H1 (cell line): ENCODE data around the gene NR2F1-AS1. TPM values are rescaled to one million over a fixed set of nuclear protein-coding genes. Genes with fewer than 3 reads are reported as not detected.

Experiments
- CTCF ChIA-PET: fragments of 300-600 bp; sonication (Branson Sonifier 250); formaldehyde crosslinking; loops from one replicate; lab custom pipeline; 2021; ENCODE audit not compliant: partially characterized antibody; lab: Charles Lee
- POLR2A ChIA-PET: fragments of 300-600 bp; sonication (Branson Sonifier 250); formaldehyde crosslinking; loops from one replicate; lab custom pipeline; 2021; ENCODE audit warnings: inconsistent platforms; ENCODE audit not compliant: partially characterized antibody; lab: Charles Lee
- DNase-seq, 2 experiments: peaks; one replicate each; pipeline versions ENCODE4 v3.0.0 to v3.0.0-alpha.2; 2010 to 2022; ENCODE audit warnings: low spot score in 2 of 2, low read depth in 1 of 2, mixed read lengths in 1 of 2
- FAIRE-seq: peaks from 2 replicates; lab custom pipeline; 2011; peaks lifted over from hg19 to GRCh38; lab: Jason Lieb, UNC
- H2AFZ ChIP-seq: 2 replicates; pipeline ENCODE4 v1.8.1; 2012; ENCODE audit warnings: low read length, inconsistent platforms
- H2AK5ac ChIP-seq: 2 replicates; pipeline ENCODE4 v1.6.1; 2013; ENCODE audit warnings: low read depth, low read length
- H2BK120ac ChIP-seq: replicated peaks from 2 replicates; pipeline ENCODE3; 2013; ENCODE audit warnings: low read depth, low read length, inconsistent platforms
- H2BK12ac ChIP-seq: 2 replicates; pipeline ENCODE4 v1.6.1; 2013; ENCODE audit warnings: low read depth, low read length
- H2BK15ac ChIP-seq: 2 replicates; pipeline ENCODE4 v1.6.1; 2013; ENCODE audit warnings: low read length
- H2BK20ac ChIP-seq: 2 replicates; pipeline ENCODE4 v1.6.1; 2013; ENCODE audit warnings: low read length
- H2BK5ac ChIP-seq: 2 replicates; pipeline ENCODE4 v1.6.1; 2013; ENCODE audit warnings: low read depth, low read length
- H3K14ac ChIP-seq: 2 replicates; pipeline ENCODE4 v1.6.1; 2013; ENCODE audit warnings: inconsistent platforms; ENCODE audit not compliant: insufficient read length
- H3K18ac ChIP-seq: 2 replicates; pipeline ENCODE4 v1.6.1; 2013; ENCODE audit warnings: low read length; ENCODE audit errors: extremely low read depth
- H3K23ac ChIP-seq: 2 replicates; pipeline ENCODE4 v1.6.1; 2013; ENCODE audit warnings: inconsistent platforms; ENCODE audit not compliant: insufficient read length
- H3K23me2 ChIP-seq: 2 replicates; pipeline ENCODE4 v1.6.1; 2013; ENCODE audit warnings: low read depth, low read length
- H3K27ac ChIP-seq: 2 replicates; pipeline ENCODE4 v1.6.1; 2011; ENCODE audit warnings: low read depth, low read length, inconsistent platforms
- H3K27me3 ChIP-seq, 4 experiments: replicated peaks in 1 of 4; 1 replicate in 1 of 4; 2 replicates in 3 of 4; pipeline versions ENCODE4 v1.6.1 to v1.8.1; 2011 to 2013; ENCODE audit warnings: low read length in 3 of 4, mild to moderate bottlenecking in 3 of 4, inconsistent platforms in 2 of 4, mixed read lengths in 2 of 4, moderate library complexity in 1 of 4; ENCODE audit not compliant: control insufficient read depth in 3 of 4, insufficient read depth in 3 of 4; ENCODE audit errors: extremely low read depth in 1 of 4
- H3K36me3 ChIP-seq, 4 experiments: 2 replicates each; pipeline versions ENCODE4 v1.6.1 to v1.8.1; 2011 to 2013; ENCODE audit warnings: mild to moderate bottlenecking in 4 of 4, low read length in 3 of 4, moderate library complexity in 2 of 4, control low read depth in 1 of 4, inconsistent platforms in 1 of 4; ENCODE audit not compliant: insufficient read depth in 4 of 4, control insufficient read depth in 2 of 4
- H3K4ac ChIP-seq: replicated peaks from 2 replicates; pipeline ENCODE3; 2013; ENCODE audit warnings: low read length, low read depth, mixed read lengths, inconsistent platforms; ENCODE audit not compliant: insufficient read length
- H3K4me1 ChIP-seq, 4 experiments: replicated peaks in 1 of 4; 1 replicate in 1 of 4; 2 replicates in 3 of 4; pipeline versions ENCODE4 v1.6.1 to v1.8.1; 2011 to 2013; ENCODE audit warnings: low read length in 3 of 4, inconsistent platforms in 2 of 4, mixed read lengths in 1 of 4; ENCODE audit not compliant: insufficient read depth in 4 of 4, control insufficient read depth in 3 of 4
- H3K4me2 ChIP-seq, 2 experiments: 2 replicates each; pipeline versions ENCODE4 v1.6.1 to v1.8.1; 2011 to 2013; ENCODE audit warnings: low read depth in 2 of 2, low read length in 2 of 2, control low read depth in 1 of 2, inconsistent platforms in 1 of 2, mild to moderate bottlenecking in 1 of 2; ENCODE audit not compliant: insufficient read depth in 1 of 2
- H3K4me3 ChIP-seq, 4 experiments: fragments of 200-600, 300-600 bp in 1 of 4; sonication (generic), shearing (Covaris generic), sonication (Bioruptor Twin) in 1 of 4; 2 replicates each; pipeline versions ENCODE4 v1.5.1 to v1.8.1; 2011 to 2016; ENCODE audit warnings: low read length in 4 of 4, low read depth in 3 of 4, control low read depth in 2 of 4, inconsistent platforms in 2 of 4, mild to moderate bottlenecking in 2 of 4, mixed read lengths in 1 of 4, moderate library complexity in 1 of 4; ENCODE audit not compliant: insufficient read depth in 2 of 4; ENCODE audit errors: extremely low read depth in 1 of 4
- H3K56ac ChIP-seq: replicated peaks from 2 replicates; pipeline ENCODE3; 2013; ENCODE audit warnings: low read depth, mild to moderate bottlenecking, mixed read lengths, low read length, inconsistent platforms; ENCODE audit not compliant: insufficient read length
- H3K79me1 ChIP-seq: 2 replicates; pipeline ENCODE4 v1.6.1; 2013; ENCODE audit warnings: low read depth, low read length, control low read depth
- H3K79me2 ChIP-seq, 2 experiments: 2 replicates each; pipeline versions ENCODE4 v1.6.1 to v1.8.1; 2012 to 2013; ENCODE audit warnings: low read length in 2 of 2, mild to moderate bottlenecking in 2 of 2, inconsistent platforms in 1 of 2; ENCODE audit not compliant: insufficient read depth in 2 of 2, control insufficient read depth in 1 of 2
- H3K9ac ChIP-seq, 4 experiments: replicated peaks in 1 of 4; 1 replicate in 1 of 4; 2 replicates in 3 of 4; pipeline versions ENCODE4 v1.6.1 to v1.8.1; 2011 to 2013; ENCODE audit warnings: low read depth in 3 of 4, low read length in 3 of 4, control low read depth in 2 of 4, mild to moderate bottlenecking in 2 of 4, moderate library complexity in 2 of 4, inconsistent platforms in 1 of 4; ENCODE audit errors: extremely low read depth in 1 of 4
- H3K9me3 ChIP-seq, 2 experiments: 2 replicates each; pipeline versions ENCODE4 v1.6.1 to v1.8.1; 2012 to 2013; ENCODE audit warnings: mild to moderate bottlenecking in 2 of 2, moderate library complexity in 2 of 2, control low read depth in 1 of 2, inconsistent platforms in 1 of 2, low read depth in 1 of 2, low read length in 1 of 2, mixed read lengths in 1 of 2; ENCODE audit not compliant: insufficient read depth in 2 of 2
- H4K20me1 ChIP-seq, 2 experiments: replicated peaks in 1 of 2; 2 replicates each; pipeline versions ENCODE3 to v1.8.1; 2011 to 2013; ENCODE audit warnings: inconsistent platforms in 2 of 2, low read length in 2 of 2, mild to moderate bottlenecking in 1 of 2; ENCODE audit not compliant: insufficient read depth in 2 of 2, control insufficient read depth in 1 of 2
- H4K5ac ChIP-seq: 2 replicates; pipeline ENCODE4 v1.6.1; 2013; ENCODE audit warnings: low read length, low read depth, mixed read lengths, inconsistent platforms; ENCODE audit not compliant: insufficient read length
- H4K8ac ChIP-seq: 2 replicates; pipeline ENCODE4 v1.8.0; 2013; ENCODE audit warnings: mild to moderate bottlenecking, moderate library complexity, low read length, inconsistent platforms; ENCODE audit not compliant: insufficient read depth; ENCODE audit errors: extremely low read depth
- H4K91ac ChIP-seq: replicated peaks from 2 replicates; pipeline ENCODE3; 2013; ENCODE audit warnings: low read length, mixed read lengths, inconsistent platforms; ENCODE audit not compliant: insufficient read length
- HDAC2 ChIP-seq, 2 experiments: fragments of 300-600 bp in 1 of 2; sonication (generic) in 1 of 2; IDR thresholded peaks; 2 replicates each; pipeline ENCODE4 v1.6.1; 2011 to 2012; ENCODE audit warnings: low read depth in 2 of 2, low read length in 2 of 2, mild to moderate bottlenecking in 2 of 2, moderate library complexity in 2 of 2, borderline replicate concordance in 1 of 2, inconsistent platforms in 1 of 2
- TEAD4 ChIP-seq: IDR thresholded peaks from 2 replicates; pipeline ENCODE4 v1.6.1; 2012; ENCODE audit warnings: low read depth, low read length, inconsistent platforms, mixed read lengths
- WGBS, 2 experiments: shearing (Covaris generic) in 1 of 2; methylation state at CpG; one replicate each; pipeline versions ENCODE4 v1.1.6 to v1.1.7; 2013 to 2015; ENCODE audit warnings: low lambda C conversion rate in 2 of 2, mixed read lengths in 2 of 2, inconsistent platforms in 1 of 2, low coverage in 1 of 2, missing lambda C conversion rate in 1 of 2; ENCODE audit not compliant: insufficient replicate concordance in 2 of 2, insufficient coverage in 1 of 2, insufficient read length in 1 of 2; ENCODE audit errors: extremely low coverage in 1 of 2, missing lambda C conversion rate in 1 of 2; 5-methylcytosine and 5-hydroxymethylcytosine counted together
- polyA plus RNA-seq, 7 experiments: library from polyadenylated mRNA; depleted of rRNA in 3 of 7; stranded (reverse) in 5 of 7; unstranded in 2 of 7; fragments of >200 nt in 5 of 7; fragments of 200-250 nt in 2 of 7; gene quantifications; 1 replicate in 5 of 7; 2 replicates in 1 of 7; 4 replicates in 1 of 7; pipeline versions ENCODE4 v1.2.1 to v1.2.3, GENCODE V29; 2011 to 2013; ENCODE audit warnings: missing spikeins in 2 of 7, mixed read lengths in 2 of 7
- total RNA-seq: library from RNA; stranded (reverse); fragmentation: NEBNext Ultra II Directional; extraction: Animal tissue kit (Norgen Biotek cat#: 25700); gene quantifications from 2 replicates; pipeline ENCODE4 v1.2.1, GENCODE V29; 2021

NR2F1-AS1 gene
- total and polyA plus RNA-seq, 2 of the 8 experiments (the other 6 are each of a cell fraction or from before 2014, with no cell fraction given) = 1.6 to 5.6 TPM

- no peak for FAIRE-seq
These were observed 202.9 kb downstream of the NR2F1-AS1 start for GRCh38 chr5:93378073-93378472.

More at GRCh38 chr5:93378073-93378472, 202.9 kb downstream of the NR2F1-AS1 start:
- H4K8ac ChIP-seq = no peak overlapping the region
- H3K23me2 ChIP-seq = no peaks in the 10 kb centered on the region
- H2AFZ ChIP-seq = no peak overlapping the region
- CTCF ChIA-PET = no interaction called here
- no peak overlapping the region for H2BK120ac ChIP-seq
- no peak overlapping the region for H3K23ac ChIP-seq
- WGBS, 2 experiments = 65% methylated on average over 2 of the region's 2 CpGs; no CpG with 5 or more reads in 1 of the 2 experiments
- no peaks in the 10 kb centered on the region for H3K36me3 ChIP-seq
- peaks cover 0 to 3% (median 0%) of the 10 kb centered on the region in 4 experiments; a peak in 1 of 7 replicates for H3K4me1 ChIP-seq
- no peaks in the 10 kb centered on the region for H3K79me1 ChIP-seq
- DNase-seq = no peak
- no peak overlapping the region for H3K9ac ChIP-seq
- no peak overlapping the region for H3K4ac ChIP-seq
- H3K79me2 ChIP-seq = no peaks in the 10 kb centered on the region
- H2BK20ac ChIP-seq = no peak overlapping the region
- H4K20me1 ChIP-seq = no peaks in the 10 kb centered on the region
- no peak overlapping the region for H3K14ac ChIP-seq
- no peaks in the 10 kb centered on the region for H3K27me3 ChIP-seq
- H2BK5ac ChIP-seq = no peak overlapping the region
- H4K91ac ChIP-seq = no peak overlapping the region
- no peak overlapping the region for H3K18ac ChIP-seq
- peak overlapping the region; percentile 78; the same call in 1 of the 2 replicates for H2AK5ac ChIP-seq
- no peak overlapping the region for H3K56ac ChIP-seq
- peak; percentile 72; the same call in 1 of the 2 replicates for TF ChIP-seq TEAD4
- TF ChIP-seq HDAC2 (IDR thresholded peaks at IDR 0.05; ENCODE audit: borderline replicate concordance in 1 of 2, low read depth in 2 of 2, low read length in 2 of 2) = no peak
- TF ChIP-seq, all 59 proteins: peak for 1
- Histone ChIP-seq H4K5ac (no peak overlapping the region), H2BK12ac (no peak overlapping the region), H3K4me2 (no peak overlapping the region), H3K27ac (no peak overlapping the region), H3K4me3 (no peak overlapping the region), H3K9me3 (no peaks in the 10 kb centered on the region), H2BK15ac (no peak overlapping the region)
- POLR2A ChIA-PET = interaction anchor here (0.6 kb wide), 1 partner anchor 193 kb away, joined by 5 read pairs; no protein-coding TSS in a partner anchor
